ENCODE data around the gene SNX5. TPM values are rescaled to one million over a fixed set of nuclear protein-coding genes. Genes with fewer than 3 reads are reported as not detected.

The SNX5 gene
- total and polyA plus RNA-seq, 10 of the 15 experiments (the other 5 are each of a cell fraction or from before 2014, with no cell fraction given) = 92.9 to 316 (median 245) TPM

DNA sequence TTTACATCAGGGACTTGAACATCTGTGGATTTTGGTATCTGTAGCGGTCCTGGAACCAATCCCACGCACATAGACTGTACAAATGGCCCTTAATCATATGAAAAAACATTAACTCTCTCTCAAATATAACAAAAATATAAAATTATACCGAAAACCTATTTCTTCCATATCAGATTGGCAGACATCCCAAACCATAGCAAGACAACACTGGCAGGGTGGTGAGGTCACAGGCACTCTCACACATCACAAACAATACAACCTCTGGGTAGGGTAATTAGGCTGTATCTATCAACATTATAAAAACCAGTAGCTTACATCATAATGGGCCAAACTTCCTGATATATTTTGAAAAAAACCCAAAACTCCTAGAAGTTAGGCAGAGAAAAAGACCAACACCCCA, 48.2 kb upstream of the SNX5 start:
- intact Hi-C loops (cut with micrococcal nuclease; ENCODE audit: unreplicated experiment) (no loop called here), in situ Hi-C loops (cut with MboI) (no loop called here)
- WGBS (ENCODE audit: insufficient coverage, insufficient replicate concordance, low lambda C conversion rate, missing lambda C conversion rate) = 36% methylated on average over 3 of the region's 3 CpGs
- H3K36me3 ChIP-seq (ENCODE audit: control insufficient read depth in 2 of 2, insufficient read depth in 2 of 2, low read length in 1 of 2) = no peaks in the 10 kb centered on the region
- H3K27ac ChIP-seq (ENCODE audit: control insufficient read depth, insufficient read depth) = no peak overlapping the region
- POLR2A ChIA-PET = no interaction called here
- no TSS peak for BruUV-seq (replicated peaks)
- H2AFZ ChIP-seq (ENCODE audit: control insufficient read depth, low read depth, low read length) = no peak overlapping the region
- RAD21 ChIA-PET (ENCODE audit: unreplicated experiment) = interaction anchor here (1.1 to 1.3 kb wide), 2 partner anchors 21 to 279 kb away, joined by 3 read pairs; no protein-coding TSS in a partner anchor
- H4K20me1 ChIP-seq (ENCODE audit: control insufficient read depth, insufficient read depth) = no peaks in the 10 kb centered on the region
- H3K79me2 ChIP-seq (ENCODE audit: control insufficient read depth, insufficient read depth, low read length) = no peaks in the 10 kb centered on the region
- no peaks in the 10 kb centered on the region for H3K9me3 ChIP-seq (replicated peaks; ENCODE audit: control insufficient read depth, insufficient read depth, low read length)
- ATAC-seq (no peak), FAIRE-seq (no peak), DNase-seq (ENCODE audit: low read depth, low spot score) (no peak)
- CTCF ChIA-PET = interaction anchor here (0.7 to 5.4 kb wide), 5 partner anchors 13 to 334 kb away, joined by 3 to 45 read pairs (median 4); partner anchors contain the start of gene RRBP1
- H3K4me2 ChIP-seq (ENCODE audit: control insufficient read depth, insufficient read depth) = no peak overlapping the region
- H3K27me3 ChIP-seq (replicated peaks in 1 of 2; ENCODE audit: control insufficient read depth in 2 of 2, insufficient read depth in 2 of 2, low read length in 1 of 2) = no peaks in the 10 kb centered on the region
- H3K9ac ChIP-seq (ENCODE audit: control insufficient read depth, insufficient read depth, low read length) = no peak overlapping the region
- H3K4me3 ChIP-seq = no peak overlapping the region
- SMC1A ChIA-PET (ENCODE audit: uncharacterized antibody, unreplicated experiment) = interaction anchor here (4.0 to 4.3 kb wide), 2 partner anchors 12 to 19 kb away, joined by 22 to 29 read pairs; no protein-coding TSS in a partner anchor
- no peaks in the 10 kb centered on the region for H3K4me1 ChIP-seq (ENCODE audit: control insufficient read depth, insufficient read depth, low read length)
- TF ChIP-seq ZNF274 (IDR thresholded peaks at IDR 0.05; ENCODE audit: insufficient read depth, insufficient read length) (no peak), SMAD1 (IDR thresholded peaks at IDR 0.05; ENCODE audit: low read depth, partially characterized antibody) (no peak), NBN (IDR thresholded peaks at IDR 0.05) (no peak), SMAD5 (IDR thresholded peaks at IDR 0.05; ENCODE audit: low read depth) (no peak), BCL11A (IDR thresholded peaks at IDR 0.05; ENCODE audit: low read depth, low read length) (no peak), EZH2 (IDR thresholded peaks at IDR 0.05; ENCODE audit: borderline replicate concordance, control insufficient read depth, low read depth, low read length) (no peak), MXI1 (IDR thresholded peaks at IDR 0.05; ENCODE audit: low read depth, low read length) (no peak)
- TF ChIP-seq, protein P1, sequence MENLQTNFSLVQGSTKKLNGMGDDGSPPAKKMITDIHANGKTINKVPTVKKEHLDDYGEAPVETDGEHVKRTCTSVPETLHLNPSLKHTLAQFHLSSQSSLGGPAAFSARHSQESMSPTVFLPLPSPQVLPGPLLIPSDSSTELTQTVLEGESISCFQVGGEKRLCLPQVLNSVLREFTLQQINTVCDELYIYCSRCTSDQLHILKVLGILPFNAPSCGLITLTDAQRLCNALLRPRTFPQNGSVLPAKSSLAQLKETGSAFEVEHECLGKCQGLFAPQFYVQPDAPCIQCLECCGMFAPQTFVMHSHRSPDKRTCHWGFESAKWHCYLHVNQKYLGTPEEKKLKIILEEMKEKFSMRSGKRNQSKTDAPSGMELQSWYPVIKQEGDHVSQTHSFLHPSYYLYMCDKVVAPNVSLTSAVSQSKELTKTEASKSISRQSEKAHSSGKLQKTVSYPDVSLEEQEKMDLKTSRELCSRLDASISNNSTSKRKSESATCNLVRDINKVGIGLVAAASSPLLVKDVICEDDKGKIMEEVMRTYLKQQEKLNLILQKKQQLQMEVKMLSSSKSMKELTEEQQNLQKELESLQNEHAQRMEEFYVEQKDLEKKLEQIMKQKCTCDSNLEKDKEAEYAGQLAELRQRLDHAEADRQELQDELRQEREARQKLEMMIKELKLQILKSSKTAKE (IDR thresholded peaks at IDR 0.05; ENCODE audit: low read depth, poor library complexity, severe bottlenecking) = no peak
- TF ChIP-seq, protein P2, sequence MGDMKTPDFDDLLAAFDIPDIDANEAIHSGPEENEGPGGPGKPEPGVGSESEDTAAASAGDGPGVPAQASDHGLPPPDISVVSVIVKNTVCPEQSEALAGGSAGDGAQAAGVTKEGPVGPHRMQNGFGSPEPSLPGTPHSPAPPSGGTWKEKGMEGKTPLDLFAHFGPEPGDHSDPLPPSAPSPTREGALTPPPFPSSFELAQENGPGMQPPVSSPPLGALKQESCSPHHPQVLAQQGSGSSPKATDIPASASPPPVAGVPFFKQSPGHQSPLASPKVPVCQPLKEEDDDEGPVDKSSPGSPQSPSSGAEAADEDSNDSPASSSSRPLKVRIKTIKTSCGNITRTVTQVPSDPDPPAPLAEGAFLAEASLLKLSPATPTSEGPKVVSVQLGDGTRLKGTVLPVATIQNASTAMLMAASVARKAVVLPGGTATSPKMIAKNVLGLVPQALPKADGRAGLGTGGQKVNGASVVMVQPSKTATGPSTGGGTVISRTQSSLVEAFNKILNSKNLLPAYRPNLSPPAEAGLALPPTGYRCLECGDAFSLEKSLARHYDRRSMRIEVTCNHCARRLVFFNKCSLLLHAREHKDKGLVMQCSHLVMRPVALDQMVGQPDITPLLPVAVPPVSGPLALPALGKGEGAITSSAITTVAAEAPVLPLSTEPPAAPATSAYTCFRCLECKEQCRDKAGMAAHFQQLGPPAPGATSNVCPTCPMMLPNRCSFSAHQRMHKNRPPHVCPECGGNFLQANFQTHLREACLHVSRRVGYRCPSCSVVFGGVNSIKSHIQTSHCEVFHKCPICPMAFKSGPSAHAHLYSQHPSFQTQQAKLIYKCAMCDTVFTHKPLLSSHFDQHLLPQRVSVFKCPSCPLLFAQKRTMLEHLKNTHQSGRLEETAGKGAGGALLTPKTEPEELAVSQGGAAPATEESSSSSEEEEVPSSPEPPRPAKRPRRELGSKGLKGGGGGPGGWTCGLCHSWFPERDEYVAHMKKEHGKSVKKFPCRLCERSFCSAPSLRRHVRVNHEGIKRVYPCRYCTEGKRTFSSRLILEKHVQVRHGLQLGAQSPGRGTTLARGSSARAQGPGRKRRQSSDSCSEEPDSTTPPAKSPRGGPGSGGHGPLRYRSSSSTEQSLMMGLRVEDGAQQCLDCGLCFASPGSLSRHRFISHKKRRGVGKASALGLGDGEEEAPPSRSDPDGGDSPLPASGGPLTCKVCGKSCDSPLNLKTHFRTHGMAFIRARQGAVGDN (IDR thresholded peaks at IDR 0.05) = no peak
- TF ChIP-seq, protein P3, sequence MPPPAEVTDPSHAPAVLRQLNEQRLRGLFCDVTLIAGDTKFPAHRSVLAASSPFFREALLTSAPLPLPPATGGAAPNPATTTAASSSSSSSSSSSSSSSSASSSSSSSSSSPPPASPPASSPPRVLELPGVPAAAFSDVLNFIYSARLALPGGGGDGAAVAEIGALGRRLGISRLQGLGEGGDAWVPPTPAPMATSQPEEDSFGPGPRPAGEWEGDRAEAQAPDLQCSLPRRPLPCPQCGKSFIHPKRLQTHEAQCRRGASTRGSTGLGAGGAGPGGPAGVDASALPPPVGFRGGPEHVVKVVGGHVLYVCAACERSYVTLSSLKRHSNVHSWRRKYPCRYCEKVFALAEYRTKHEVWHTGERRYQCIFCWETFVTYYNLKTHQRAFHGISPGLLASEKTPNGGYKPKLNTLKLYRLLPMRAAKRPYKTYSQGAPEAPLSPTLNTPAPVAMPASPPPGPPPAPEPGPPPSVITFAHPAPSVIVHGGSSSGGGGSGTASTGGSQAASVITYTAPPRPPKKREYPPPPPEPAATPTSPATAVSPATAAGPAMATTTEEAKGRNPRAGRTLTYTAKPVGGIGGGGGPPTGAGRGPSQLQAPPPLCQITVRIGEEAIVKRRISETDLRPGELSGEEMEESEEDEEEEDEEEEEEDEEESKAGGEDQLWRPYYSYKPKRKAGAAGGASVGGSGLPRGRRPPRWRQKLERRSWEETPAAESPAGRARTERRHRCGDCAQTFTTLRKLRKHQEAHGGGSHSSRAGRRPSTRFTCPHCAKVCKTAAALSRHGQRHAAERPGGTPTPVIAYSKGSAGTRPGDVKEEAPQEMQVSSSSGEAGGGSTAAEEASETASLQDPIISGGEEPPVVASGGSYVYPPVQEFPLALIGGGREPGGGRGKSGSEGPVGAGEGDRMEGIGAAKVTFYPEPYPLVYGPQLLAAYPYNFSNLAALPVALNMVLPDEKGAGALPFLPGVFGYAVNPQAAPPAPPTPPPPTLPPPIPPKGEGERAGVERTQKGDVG (CRISPR knock-in tag; IDR thresholded peaks at IDR 0.05) = no peak
- TF ChIP-seq, protein P4, sequence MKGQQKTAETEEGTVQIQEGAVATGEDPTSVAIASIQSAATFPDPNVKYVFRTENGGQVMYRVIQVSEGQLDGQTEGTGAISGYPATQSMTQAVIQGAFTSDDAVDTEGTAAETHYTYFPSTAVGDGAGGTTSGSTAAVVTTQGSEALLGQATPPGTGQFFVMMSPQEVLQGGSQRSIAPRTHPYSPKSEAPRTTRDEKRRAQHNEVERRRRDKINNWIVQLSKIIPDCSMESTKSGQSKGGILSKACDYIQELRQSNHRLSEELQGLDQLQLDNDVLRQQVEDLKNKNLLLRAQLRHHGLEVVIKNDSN (IDR thresholded peaks at IDR 0.05; ENCODE audit: borderline replicate concordance, extremely low read length, insufficient read depth, low read depth, low read length) = no peak
- TF ChIP-seq, protein P5, sequence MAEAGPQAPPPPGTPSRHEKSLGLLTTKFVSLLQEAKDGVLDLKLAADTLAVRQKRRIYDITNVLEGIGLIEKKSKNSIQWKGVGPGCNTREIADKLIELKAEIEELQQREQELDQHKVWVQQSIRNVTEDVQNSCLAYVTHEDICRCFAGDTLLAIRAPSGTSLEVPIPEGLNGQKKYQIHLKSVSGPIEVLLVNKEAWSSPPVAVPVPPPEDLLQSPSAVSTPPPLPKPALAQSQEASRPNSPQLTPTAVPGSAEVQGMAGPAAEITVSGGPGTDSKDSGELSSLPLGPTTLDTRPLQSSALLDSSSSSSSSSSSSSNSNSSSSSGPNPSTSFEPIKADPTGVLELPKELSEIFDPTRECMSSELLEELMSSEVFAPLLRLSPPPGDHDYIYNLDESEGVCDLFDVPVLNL (IDR thresholded peaks at IDR 0.05; ENCODE audit: low read depth, low read length) = no peak
